Mesendoderm (in vitro differentiated cells): Measurements from ENCODE around the gene PRKCB.

Experiments used
- DNase-seq: peaks from one replicate; pipeline ENCODE4 v3.0.0; 2013
- H2AK5ac ChIP-seq: 2 replicates; pipeline ENCODE4 v1.6.1; 2013; ENCODE audit warnings: low read length, inconsistent platforms
- H2BK120ac ChIP-seq: 2 replicates; pipeline ENCODE4 v1.6.1; 2013; ENCODE audit warnings: low read depth, mild to moderate bottlenecking, low read length, moderate library complexity, mixed read lengths
- H2BK15ac ChIP-seq: replicated peaks from 2 replicates; pipeline ENCODE4 v1.6.1; 2013; ENCODE audit warnings: low read depth, mild to moderate bottlenecking, moderate library complexity
- H2BK5ac ChIP-seq: 2 replicates; pipeline ENCODE4 v1.6.1; 2013; ENCODE audit warnings: low read length, inconsistent platforms
- H3K18ac ChIP-seq: 2 replicates; pipeline ENCODE4 v1.6.1; 2013; ENCODE audit warnings: mild to moderate bottlenecking, low read length, mixed read lengths
- H3K23ac ChIP-seq: one replicate; pipeline ENCODE4 v1.6.1; 2013; ENCODE audit warnings: low read length
- H3K27ac ChIP-seq: 2 replicates; pipeline ENCODE4 v1.5.1; 2013; ENCODE audit warnings: low read depth, mild to moderate bottlenecking, inconsistent platforms, low read length, moderate library complexity
- H3K27me3 ChIP-seq: 2 replicates; pipeline ENCODE4 v1.6.1; 2013; ENCODE audit warnings: low read length, control low read depth, mild to moderate bottlenecking, inconsistent platforms; ENCODE audit not compliant: insufficient read depth, poor library complexity
- H3K36me3 ChIP-seq: 2 replicates; pipeline ENCODE4 v1.6.1; 2013; ENCODE audit warnings: low read length, inconsistent platforms; ENCODE audit not compliant: control insufficient read depth, insufficient read depth
- H3K4ac ChIP-seq: one replicate; pipeline ENCODE4 v1.6.1; 2013; ENCODE audit warnings: low read depth, mild to moderate bottlenecking, low read length, moderate library complexity
- H3K4me1 ChIP-seq: 2 replicates; pipeline ENCODE4 v1.6.1; 2013; ENCODE audit warnings: low read depth, low read length, inconsistent platforms; ENCODE audit not compliant: control insufficient read depth
- H3K4me2 ChIP-seq: 2 replicates; pipeline ENCODE4 v1.6.1; 2013; ENCODE audit warnings: low read length
- H3K4me3 ChIP-seq: 2 replicates; pipeline ENCODE4 v1.5.1; 2013; ENCODE audit warnings: mild to moderate bottlenecking, low read length
- H3K56ac ChIP-seq: one replicate; pipeline ENCODE4 v1.6.1; 2013; ENCODE audit warnings: low read length
- H3K79me1 ChIP-seq: 2 replicates; pipeline ENCODE4 v1.6.1; 2013; ENCODE audit warnings: low read length, inconsistent platforms
- H3K79me2 ChIP-seq: 2 replicates; pipeline ENCODE4 v1.6.1; 2013; ENCODE audit warnings: mild to moderate bottlenecking, low read length; ENCODE audit not compliant: control insufficient read depth, insufficient read depth
- H3K9ac ChIP-seq: 2 replicates; pipeline ENCODE4 v1.6.1; 2013; ENCODE audit warnings: low read length, inconsistent platforms
- H4K5ac ChIP-seq: one replicate; pipeline ENCODE4 v1.6.1; 2013; ENCODE audit warnings: low read length
- H4K8ac ChIP-seq: one replicate; pipeline ENCODE4 v1.6.1; 2013; ENCODE audit warnings: low read depth, mild to moderate bottlenecking, control low read depth, low read length, moderate library complexity
- WGBS: extraction: QIAGEN DNeasy Blood & Tissue Kit; methylation state at CpG from one replicate; pipeline ENCODE4 v1.1.7; 2013; ENCODE audit warnings: low lambda C conversion rate, missing lambda C conversion rate; ENCODE audit not compliant: insufficient coverage; ENCODE audit errors: extremely low coverage; 5-methylcytosine and 5-hydroxymethylcytosine counted together

The PRKCB gene

GRCh38 chr16:23843143-23843542, 7.4 kb downstream of the PRKCB start:
- Histone ChIP-seq H3K4me2 (no peak overlapping the region), H3K56ac (no peak overlapping the region), H3K79me1 (no peaks in the 10 kb centered on the region), H3K36me3 (no peaks in the 10 kb centered on the region), H2BK15ac (no peak overlapping the region), H2BK5ac (no peak overlapping the region), H3K4ac (no peak overlapping the region), H4K8ac (no peak overlapping the region), H3K27me3 (peaks cover 4% of the 10 kb centered on the region), H3K23ac (no peak overlapping the region), H2AK5ac (no peak overlapping the region), H3K4me3 (no peak overlapping the region), H3K18ac (no peak overlapping the region), H2BK120ac (no peak overlapping the region), H3K4me1 (no peaks in the 10 kb centered on the region), H3K79me2 (no peaks in the 10 kb centered on the region), H3K27ac (no peak overlapping the region), H3K9ac (no peak overlapping the region), H4K5ac (no peak overlapping the region)
- WGBS, result no CpG with 5 or more reads among the region's 4 CpGs
- DNase-seq, result no peak

DNA sequence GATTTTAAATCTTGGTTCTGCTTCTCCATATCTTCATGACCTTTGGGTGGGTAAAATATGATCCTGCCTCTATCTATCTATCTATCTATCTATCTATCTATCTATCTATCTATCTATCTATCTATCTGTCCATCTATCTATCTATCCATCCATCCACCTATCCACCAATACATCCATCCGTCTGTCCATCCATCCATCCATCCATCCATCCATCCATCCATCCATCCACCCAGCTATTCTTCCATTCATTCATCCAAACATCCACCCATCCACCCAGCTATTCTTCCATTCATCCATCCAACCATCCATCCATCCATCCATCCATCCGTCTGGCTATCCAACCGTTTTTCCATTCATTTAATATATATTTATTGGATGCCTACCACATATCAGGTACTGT, 11.5 kb downstream of the PRKCB start:
- Histone ChIP-seq H4K5ac (no peak overlapping the region), H2BK120ac (no peak overlapping the region), H2BK15ac (no peak overlapping the region), H3K4me3 (no peak overlapping the region), H2AK5ac (no peak overlapping the region), H3K4me1 (no peaks in the 10 kb centered on the region), H3K4me2 (no peak overlapping the region), H3K18ac (no peak overlapping the region), H3K36me3 (no peaks in the 10 kb centered on the region), H4K8ac (no peak overlapping the region), H3K27ac (no peak overlapping the region), H2BK5ac (no peak overlapping the region), H3K4ac (no peak overlapping the region), H3K23ac (no peak overlapping the region), H3K79me2 (no peaks in the 10 kb centered on the region), H3K27me3 (no peaks in the 10 kb centered on the region), H3K79me1 (no peaks in the 10 kb centered on the region), H3K56ac (no peak overlapping the region), H3K9ac (no peak overlapping the region)
- no peak for DNase-seq
- no CpG with 5 or more reads among the region's 3 CpGs for WGBS

GRCh38 chr16:23847948-23848347, 12.2 kb downstream of the PRKCB start:
- no peak for DNase-seq
- H2AK5ac ChIP-seq, result no peak overlapping the region

DNA sequence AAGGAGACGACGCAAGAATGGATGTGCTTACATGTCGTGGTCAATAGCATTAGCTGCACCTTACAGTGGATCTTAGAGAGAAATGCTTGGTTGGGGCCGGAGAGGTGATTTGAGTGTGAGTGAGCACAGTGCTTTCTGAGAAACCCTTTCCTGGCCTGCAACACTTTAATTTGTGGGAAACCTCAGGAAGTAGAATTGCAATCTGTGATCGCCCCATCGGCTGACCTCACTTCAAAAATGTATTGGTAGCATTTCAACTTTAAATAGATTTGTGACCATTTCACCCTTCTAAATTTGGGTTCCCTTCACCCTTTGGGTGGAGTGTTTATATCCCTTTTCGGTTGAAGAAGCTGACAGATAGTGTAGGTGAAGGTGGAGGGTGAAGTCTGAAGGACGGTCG, 13.2 kb downstream of the PRKCB start:
- H3K4me2 ChIP-seq, result no peak overlapping the region
- no peak overlapping the region for H3K56ac ChIP-seq
- H3K9ac ChIP-seq, result no peak overlapping the region
- WGBS, result no CpG with 5 or more reads among the region's 9 CpGs
- H4K8ac ChIP-seq, result no peak overlapping the region
- H4K5ac ChIP-seq, result no peak overlapping the region
- H2AK5ac ChIP-seq, result no peak overlapping the region
- no peak overlapping the region for H3K18ac ChIP-seq
- H3K79me1 ChIP-seq, result no peaks in the 10 kb centered on the region
- H3K27me3 ChIP-seq, result no peaks in the 10 kb centered on the region
- no peak overlapping the region for H3K27ac ChIP-seq
- H3K4me1 ChIP-seq, result no peaks in the 10 kb centered on the region
- no peak overlapping the region for H2BK5ac ChIP-seq
- H2BK15ac ChIP-seq, result no peak overlapping the region
- no peaks in the 10 kb centered on the region for H3K79me2 ChIP-seq
- H3K4me3 ChIP-seq, result no peak overlapping the region
- no peak for DNase-seq
- no peaks in the 10 kb centered on the region for H3K36me3 ChIP-seq
- no peak overlapping the region for H3K4ac ChIP-seq
- no peak overlapping the region for H2BK120ac ChIP-seq
- H3K23ac ChIP-seq, result no peak overlapping the region

More at GRCh38 chr16:23847948-23848347, 12.2 kb downstream of the PRKCB start:
- H3K27me3 ChIP-seq, result no peaks in the 10 kb centered on the region
- no peak overlapping the region for H2BK15ac ChIP-seq
- no peak overlapping the region for H3K4me2 ChIP-seq
- H3K4ac ChIP-seq, result no peak overlapping the region
- no peaks in the 10 kb centered on the region for H3K36me3 ChIP-seq
- no CpG with 5 or more reads among the region's 3 CpGs for WGBS
- H4K8ac ChIP-seq, result no peak overlapping the region
- H2BK5ac ChIP-seq, result no peak overlapping the region
- no peak overlapping the region for H4K5ac ChIP-seq
- no peak overlapping the region for H3K23ac ChIP-seq
- H2BK120ac ChIP-seq, result no peak overlapping the region
- no peak overlapping the region for H3K27ac ChIP-seq
- H3K18ac ChIP-seq, result no peak overlapping the region
- no peak overlapping the region for H3K9ac ChIP-seq
- no peak overlapping the region for H3K56ac ChIP-seq
- no peaks in the 10 kb centered on the region for H3K79me2 ChIP-seq
- no peaks in the 10 kb centered on the region for H3K79me1 ChIP-seq
- no peak overlapping the region for H3K4me3 ChIP-seq
- H3K4me1 ChIP-seq, result no peaks in the 10 kb centered on the region

- no CpG with 5 or more reads among the region's 5 CpGs for WGBS
These were observed 17.2 kb downstream of the PRKCB start for GRCh38 chr16:23852794-23853562.

DNA sequence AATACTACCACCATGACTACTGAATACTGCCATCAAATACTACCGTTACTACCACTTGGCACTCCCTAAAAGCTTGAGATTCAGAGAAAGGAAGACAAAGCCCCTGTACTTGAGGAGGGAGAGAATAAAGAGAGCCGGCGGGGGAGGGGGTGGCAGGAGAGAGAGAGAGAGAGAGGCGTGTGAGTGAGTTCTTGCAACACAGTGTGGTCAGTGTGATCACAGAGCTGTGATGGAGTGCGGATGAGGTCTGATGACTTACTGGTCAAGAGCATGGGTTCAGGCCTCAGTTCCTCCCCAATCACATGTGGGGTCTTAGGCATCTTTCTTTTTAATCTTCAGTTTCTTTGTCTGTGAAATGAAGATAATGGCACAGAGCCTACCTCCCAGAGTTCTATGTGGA, 19.2 kb downstream of the PRKCB start:
- no peak overlapping the region for H3K9ac ChIP-seq
- H2BK15ac ChIP-seq, result no peak overlapping the region
- H3K79me1 ChIP-seq, result no peaks in the 10 kb centered on the region
- no peaks in the 10 kb centered on the region for H3K79me2 ChIP-seq
- H3K4me2 ChIP-seq, result no peak overlapping the region
- H3K23ac ChIP-seq, result no peak overlapping the region
- no peak overlapping the region for H3K18ac ChIP-seq
- no CpG with 5 or more reads among the region's 5 CpGs for WGBS
- H2BK5ac ChIP-seq, result no peak overlapping the region
- H3K56ac ChIP-seq, result no peak overlapping the region
- peaks cover 4% of the 10 kb centered on the region for H3K27me3 ChIP-seq
- no peaks in the 10 kb centered on the region for H3K4me1 ChIP-seq
- no peak overlapping the region for H4K8ac ChIP-seq
- H3K27ac ChIP-seq, result no peak overlapping the region
- H2BK120ac ChIP-seq, result no peak overlapping the region
- H4K5ac ChIP-seq, result no peak overlapping the region
- H3K4me3 ChIP-seq, result no peak overlapping the region
- no peak overlapping the region for H3K4ac ChIP-seq
- DNase-seq, result no peak
- H2AK5ac ChIP-seq, result no peak overlapping the region
- H3K36me3 ChIP-seq, result no peaks in the 10 kb centered on the region

More at GRCh38 chr16:23852794-23853562, 17.2 kb downstream of the PRKCB start:
- Histone ChIP-seq H3K79me2 (no peaks in the 10 kb centered on the region), H3K4me3 (no peak overlapping the region), H3K18ac (no peak overlapping the region), H3K23ac (no peak overlapping the region), H3K9ac (no peak overlapping the region), H3K27ac (no peak overlapping the region), H3K79me1 (no peaks in the 10 kb centered on the region), H2BK15ac (no peak overlapping the region), H2BK5ac (no peak overlapping the region), H4K5ac (no peak overlapping the region), H3K36me3 (no peaks in the 10 kb centered on the region), H2BK120ac (no peak overlapping the region), H2AK5ac (no peak overlapping the region), H4K8ac (no peak overlapping the region), H3K4me1 (no peaks in the 10 kb centered on the region), H3K4ac (no peak overlapping the region), H3K27me3 (no peaks in the 10 kb centered on the region), H3K56ac (no peak overlapping the region), H3K4me2 (no peak overlapping the region)
- no peak for DNase-seq
